Lung (tissue), 12 donors: ENCODE data around the gene PCIF1. TPM values are rescaled to one million over a fixed set of nuclear protein-coding genes. Genes with fewer than 3 reads are reported as not detected.

Experiments used
- ATAC-seq: fragments of 200-7000 bp; cut with Tn5 transposase; one replicate; pipeline ENCODE4 v1.9.1; 2020; ENCODE audit warnings: moderate number of reproducible peaks; ENCODE audit not compliant: insufficient read depth, low FRiP score
- DNase-seq, 3 donors: peaks; one replicate each; pipeline ENCODE4 v3.0.0-alpha.2; 2013 to 2017
- H3K27ac ChIP-seq, 2 donors: one replicate each; pipeline ENCODE4 v1.5.1; 2013; ENCODE audit warnings: mild to moderate bottlenecking in 2 of 2, moderate library complexity in 2 of 2, control low read depth in 1 of 2, inconsistent platforms in 1 of 2, low read depth in 1 of 2, low read length in 1 of 2
- H3K27me3 ChIP-seq, 3 donors: one replicate each; pipeline ENCODE4 v1.5.1; 2013; ENCODE audit warnings: low read length in 2 of 3; ENCODE audit not compliant: control insufficient read depth in 3 of 3, insufficient read depth in 3 of 3
- H3K36me3 ChIP-seq, 4 donors: one replicate each; pipeline ENCODE4 v1.5.1; 2013; ENCODE audit warnings: low read length in 4 of 4, mild to moderate bottlenecking in 1 of 4, moderate library complexity in 1 of 4; ENCODE audit not compliant: control insufficient read depth in 4 of 4, insufficient read depth in 4 of 4
- H3K4me1 ChIP-seq, 5 donors: one replicate each; pipeline ENCODE4 v1.5.1; 2013; ENCODE audit warnings: low read length in 5 of 5, mild to moderate bottlenecking in 2 of 5, moderate library complexity in 1 of 5; ENCODE audit not compliant: control insufficient read depth in 5 of 5, insufficient read depth in 5 of 5
- H3K4me3 ChIP-seq: one replicate; pipeline ENCODE4 v1.5.1; 2013; ENCODE audit warnings: mild to moderate bottlenecking, control low read depth, moderate library complexity
- H3K9ac ChIP-seq, 2 donors: one replicate each; pipeline ENCODE4 v1.5.1; 2013; ENCODE audit warnings: low read length in 2 of 2, control low read depth in 1 of 2; ENCODE audit not compliant: insufficient read depth in 1 of 2
- H3K9me3 ChIP-seq, 4 donors: one replicate each; pipeline ENCODE4 v1.5.1; 2013; ENCODE audit warnings: low read length in 3 of 4, mild to moderate bottlenecking in 1 of 4, moderate library complexity in 1 of 4; ENCODE audit not compliant: control insufficient read depth in 4 of 4, insufficient read depth in 3 of 4
- WGBS, 2 donors: extraction: QIAGEN DNeasy Blood & Tissue Kit; methylation state at CpG; one replicate each; pipeline ENCODE4 v1.1.7; 2013; 5-methylcytosine and 5-hydroxymethylcytosine counted together
- polyA plus RNA-seq, 2 donors: library from polyadenylated mRNA; stranded (reverse); fragments of 200-250 nt; gene quantifications; one replicate each; pipeline ENCODE4 v1.2.1, GENCODE V29; 2013
- total RNA-seq, 2 donors: library from RNA; depleted of rRNA in 1 of 2; stranded (reverse); fragments of >200 nt in 1 of 2; gene quantifications; one replicate each; pipeline ENCODE4 v1.2.1, GENCODE V29; 2014 to 2021
- TF ChIP-seq, protein P1 (sequence below): IDR thresholded peaks from 2 replicates; pipeline ENCODE4 v1.5.1; 2012; ENCODE audit warnings: mild to moderate bottlenecking; ENCODE audit errors: control extremely low read depth, extremely low read depth
- donor health status: control.
- donor health status: control.
- donor health status: Bipolar disorder and iron deficiency.
- donor health status: healthy.
- donor health status: DM: yes; HTN: yes; CAD: no.

Gene PCIF1
- total and polyA plus RNA-seq, 4 donors, result 27.7 to 48.1 (median 32.0) TPM

- Histone ChIP-seq H3K27ac (peak overlapping the region; percentile 3 to 93), H3K36me3 (peaks cover 0 to 2% (median under 1%) of the 10 kb centered on the region in 4 donors), H3K4me1 (peaks cover 0 to 12% (median 4%) of the 10 kb centered on the region in 5 donors), H3K4me3 (peak overlapping the region; percentile 40), H3K9ac (no peak overlapping the region), H3K27me3 (no peaks in the 10 kb centered on the region), H3K9me3 (no peaks in the 10 kb centered on the region)
- DNase-seq (peak; percentile 98), ATAC-seq (peak; percentile 89)
- WGBS, 2 donors, result 1 to 2% methylated on average over 43 of the region's 43 CpGs
- TF ChIP-seq, protein P1, sequence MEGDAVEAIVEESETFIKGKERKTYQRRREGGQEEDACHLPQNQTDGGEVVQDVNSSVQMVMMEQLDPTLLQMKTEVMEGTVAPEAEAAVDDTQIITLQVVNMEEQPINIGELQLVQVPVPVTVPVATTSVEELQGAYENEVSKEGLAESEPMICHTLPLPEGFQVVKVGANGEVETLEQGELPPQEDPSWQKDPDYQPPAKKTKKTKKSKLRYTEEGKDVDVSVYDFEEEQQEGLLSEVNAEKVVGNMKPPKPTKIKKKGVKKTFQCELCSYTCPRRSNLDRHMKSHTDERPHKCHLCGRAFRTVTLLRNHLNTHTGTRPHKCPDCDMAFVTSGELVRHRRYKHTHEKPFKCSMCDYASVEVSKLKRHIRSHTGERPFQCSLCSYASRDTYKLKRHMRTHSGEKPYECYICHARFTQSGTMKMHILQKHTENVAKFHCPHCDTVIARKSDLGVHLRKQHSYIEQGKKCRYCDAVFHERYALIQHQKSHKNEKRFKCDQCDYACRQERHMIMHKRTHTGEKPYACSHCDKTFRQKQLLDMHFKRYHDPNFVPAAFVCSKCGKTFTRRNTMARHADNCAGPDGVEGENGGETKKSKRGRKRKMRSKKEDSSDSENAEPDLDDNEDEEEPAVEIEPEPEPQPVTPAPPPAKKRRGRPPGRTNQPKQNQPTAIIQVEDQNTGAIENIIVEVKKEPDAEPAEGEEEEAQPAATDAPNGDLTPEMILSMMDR, result no peak
Measured at GRCh38 chr20:45910670-45911485, 23.6 kb upstream of the PCIF1 start.

- H3K27me3 ChIP-seq, result no peaks in the 10 kb centered on the region
- TF ChIP-seq, protein P1, result no peak
- peak within 1 kb of the TSS in 1 of 2 donors; percentile 61 for H3K9ac ChIP-seq
- DNase-seq (peak; percentile 89 to 92 (median 89)), ATAC-seq (peak; percentile 17)
- 1% methylated on average over 53 to 58 of the region's 58 CpGs for WGBS, 2 donors
- no peaks in the 10 kb centered on the region for H3K9me3 ChIP-seq
- peak within 1 kb of the TSS; percentile 40 for H3K4me3 ChIP-seq
- peaks cover 0 to 2% (median 0%) of the 10 kb centered on the region in 4 donors for H3K36me3 ChIP-seq
- peaks cover 0 to 12% (median 4%) of the 10 kb centered on the region in 5 donors for H3K4me1 ChIP-seq
- peak within 1 kb of the TSS; percentile 3 to 93 for H3K27ac ChIP-seq
Measured at GRCh38 chr20:45911486-45912343, 22.8 kb upstream of the PCIF1 start, which contains the start of gene PLTP. Gene PLTP, minus strand, starts transcription at chr20:45912155. Its CDS starts 703 bp downstream, at chr20:45911452.

DNA sequence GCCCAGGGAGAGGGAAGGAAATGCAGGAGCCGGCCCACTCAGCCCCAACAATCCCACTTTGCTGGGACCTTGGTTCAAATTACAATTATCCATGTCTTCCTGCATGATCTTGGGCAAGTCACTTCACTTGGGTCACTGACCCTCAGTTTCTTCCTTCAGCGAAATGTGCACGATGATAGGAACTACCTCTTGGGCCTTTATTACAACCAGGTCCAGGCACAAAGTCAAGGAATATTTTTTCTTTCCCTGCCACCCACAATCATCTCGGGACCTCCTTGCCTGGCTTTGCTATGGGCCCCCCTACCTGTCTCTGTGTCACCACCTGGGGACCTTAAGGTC lies 22.2 kb upstream of the PCIF1 start:
- TF ChIP-seq, protein P1, result no peak
- no peak for ATAC-seq
- Histone ChIP-seq H3K36me3 (no peaks in the 10 kb centered on the region), H3K4me1 (peaks cover 0 to 12% (median 4%) of the 10 kb centered on the region in 5 donors), H3K9me3 (no peaks in the 10 kb centered on the region), H3K9ac (peak overlapping the region in 1 of 2 donors; percentile 61), H3K4me3 (no peak overlapping the region), H3K27me3 (no peaks in the 10 kb centered on the region), H3K27ac (peak overlapping the region in 1 of 2 donors; percentile 24)
- DNase-seq, result no peak
- WGBS, 2 donors, result 31% methylated on average over 4 of the region's 4 CpGs
